KMS-11 (cell line): ENCODE measurements around the gene NUFIP2.
"Not testable (repeated sequence)": the region's sequence is repeated elsewhere in the genome, so short reads cannot be mapped to it uniquely, and the experiment has no call there.

Source experiments
- H2AFZ ChIP-seq: fragments of 200-600 bp; sonication (generic); 2 replicates; pipeline ENCODE4 v1.6.1; 2016; ENCODE audit warnings: antibody characterized with exemption, mixed run types, low read depth
- H3K27ac ChIP-seq: fragments of 200-600 bp; sonication (generic); 2 replicates; pipeline ENCODE4 v1.6.1; 2016; ENCODE audit warnings: mild to moderate bottlenecking, mixed run types
- H3K27me3 ChIP-seq: fragments of 200-600 bp; sonication (generic); 2 replicates; pipeline ENCODE4 v1.6.1; 2017; ENCODE audit warnings: mild to moderate bottlenecking, low read depth, mixed run types, moderate library complexity; ENCODE audit not compliant: insufficient read depth
- H3K36me3 ChIP-seq: fragments of 200-600 bp; sonication (generic); 2 replicates; pipeline ENCODE4 v1.6.1; 2017; ENCODE audit warnings: mild to moderate bottlenecking, mixed run types; ENCODE audit not compliant: insufficient read depth
- H3K4me1 ChIP-seq: fragments of 200-600 bp; sonication (generic); 2 replicates; pipeline ENCODE4 v1.6.1; 2016; ENCODE audit warnings: mild to moderate bottlenecking, low read depth, mixed run types; ENCODE audit not compliant: poor library complexity, severe bottlenecking
- H3K4me2 ChIP-seq: fragments of 200-600 bp; sonication (generic); 2 replicates; pipeline ENCODE4 v1.7.0; 2016; ENCODE audit warnings: mild to moderate bottlenecking, mixed run types
- H3K4me3 ChIP-seq: fragments of 200-600 bp; sonication (generic); IDR thresholded peaks from 2 replicates; pipeline ENCODE4 v1.6.1; 2017; ENCODE audit warnings: low read depth, low read length, mixed read lengths; ENCODE audit not compliant: insufficient read depth
- H3K79me2 ChIP-seq: fragments of 200-600 bp; sonication (generic); 2 replicates; pipeline ENCODE4 v1.6.1; 2016; ENCODE audit warnings: low read depth, mixed run types; ENCODE audit not compliant: insufficient read depth
- H3K9ac ChIP-seq: fragments of 200-600 bp; sonication (generic); 2 replicates; pipeline ENCODE4 v1.6.1; 2016; ENCODE audit warnings: mild to moderate bottlenecking, mixed run types
- H4K20me1 ChIP-seq: fragments of 200-600 bp; sonication (generic); 2 replicates; pipeline ENCODE4 v1.6.1; 2016; ENCODE audit warnings: mild to moderate bottlenecking, mixed run types; ENCODE audit not compliant: insufficient read depth
- CTCF ChIP-seq: fragments of 200-600 bp; sonication (generic); conservative IDR thresholded peaks from 2 replicates; pipeline ENCODE4 v1.6.1; 2017; ENCODE audit warnings: low read depth, mild to moderate bottlenecking, antibody characterized with exemption, low read length, moderate library complexity, mixed read lengths

Gene NUFIP2

GRCh38 chr17:29293890-29294579 is at the start of gene NUFIP2:
Gene NUFIP2 (minus strand): TSS chr17:29294148. CDS start chr17:29294059, 89 bp downstream.
- Histone ChIP-seq H2AFZ (peak within 1 kb of the TSS; percentile 82), H3K27me3 (no peaks in the 10 kb centered on the region), H3K4me1 (peaks cover 35% of the 10 kb centered on the region), H3K4me2 (peak within 1 kb of the TSS; percentile 62), H3K36me3 (peaks cover 11% of the 10 kb centered on the region; the same call in 1 of the 2 replicates), H4K20me1 (peaks cover 27% of the 10 kb centered on the region), H3K4me3 (no peak within 1 kb of the TSS), H3K9ac (peak within 1 kb of the TSS; percentile 84), H3K27ac (peak within 1 kb of the TSS; percentile 90), H3K79me2 (peaks cover 41% of the 10 kb centered on the region)
- TF ChIP-seq CTCF = no peak

GRCh38 chr17:29342158-29342765 is 48.3 kb upstream of the NUFIP2 start:
- Histone ChIP-seq H3K27ac (no peak overlapping the region), H3K27me3 (no peaks in the 10 kb centered on the region), H4K20me1 (no peaks in the 10 kb centered on the region), H2AFZ (no peak overlapping the region), H3K4me1 (no peaks in the 10 kb centered on the region), H3K4me3 (no peak overlapping the region), H3K9ac (no peak overlapping the region), H3K4me2 (no peak overlapping the region), H3K79me2 (no peaks in the 10 kb centered on the region), H3K36me3 (no peaks in the 10 kb centered on the region)
- no peak for TF ChIP-seq CTCF

DNA sequence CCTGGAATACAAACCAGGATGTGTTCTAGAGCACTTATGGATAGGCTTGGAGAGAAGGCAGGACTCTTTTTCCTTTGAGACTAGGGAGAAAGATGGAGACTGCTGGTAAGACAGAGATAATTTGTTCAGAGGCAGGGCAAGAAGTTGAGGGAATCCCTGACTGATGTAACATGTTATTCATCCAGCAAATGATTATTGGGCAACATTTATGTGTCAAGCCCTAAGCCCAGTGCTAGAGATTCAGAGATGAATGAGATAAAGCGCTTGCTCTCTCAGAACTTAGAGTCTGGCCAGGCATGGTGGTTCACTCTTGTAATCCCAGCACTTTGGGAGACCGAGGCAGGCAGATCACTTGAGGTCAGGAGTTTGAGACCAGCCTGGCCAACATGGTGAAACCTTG is 47.8 kb upstream of the NUFIP2 start:
- Histone ChIP-seq H3K9ac (no peak overlapping the region), H4K20me1 (no peaks in the 10 kb centered on the region), H3K4me1 (no peaks in the 10 kb centered on the region), H3K4me2 (no peak overlapping the region), H2AFZ (no peak overlapping the region), H3K27me3 (no peaks in the 10 kb centered on the region), H3K79me2 (no peaks in the 10 kb centered on the region), H3K27ac (no peak overlapping the region), H3K4me3 (no peak overlapping the region), H3K36me3 (no peaks in the 10 kb centered on the region)
- TF ChIP-seq CTCF = no peak

DNA sequence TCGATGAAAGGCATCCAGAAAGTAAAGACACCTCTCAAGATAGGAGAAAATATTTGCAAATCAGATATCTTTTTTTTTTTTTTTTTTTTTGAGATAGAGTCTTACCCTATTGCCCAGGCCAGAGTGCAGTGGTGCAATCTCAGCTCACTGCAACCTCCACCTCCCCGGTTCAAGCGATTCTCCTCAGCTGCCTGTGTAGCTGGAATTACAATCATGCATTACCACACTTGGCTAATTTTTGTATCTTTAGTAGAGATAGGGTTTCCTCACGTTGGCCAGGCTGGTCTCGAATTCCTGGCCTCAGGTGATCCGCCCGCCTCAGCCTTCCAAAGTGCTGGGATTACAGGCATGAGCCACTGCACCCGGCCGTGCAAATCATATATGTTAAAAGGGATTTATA is 45.1 kb upstream of the NUFIP2 start:
- not testable (repeated sequence) for H3K79me2 ChIP-seq, H3K4me2 ChIP-seq, H3K27me3 ChIP-seq, H2AFZ ChIP-seq, H3K9ac ChIP-seq, H3K36me3 ChIP-seq, H3K4me1 ChIP-seq, H3K4me3 ChIP-seq, H4K20me1 ChIP-seq, H3K27ac ChIP-seq

GRCh38 chr17:29331708-29332085 is 37.7 kb upstream of the NUFIP2 start:
- no peak overlapping the region for H3K27ac ChIP-seq
- no peaks in the 10 kb centered on the region for H3K79me2 ChIP-seq
- H3K4me3 ChIP-seq = no peak overlapping the region
- no peaks in the 10 kb centered on the region for H4K20me1 ChIP-seq
- no peaks in the 10 kb centered on the region for H3K4me1 ChIP-seq
- H3K4me2 ChIP-seq = no peak overlapping the region
- no peaks in the 10 kb centered on the region for H3K27me3 ChIP-seq
- H2AFZ ChIP-seq = no peak overlapping the region
- TF ChIP-seq CTCF = no peak
- H3K36me3 ChIP-seq = no peaks in the 10 kb centered on the region
- H3K9ac ChIP-seq = no peak overlapping the region
